ENCODE data around the gene BLNK.
"Not testable (repeated sequence)": the region's sequence is repeated elsewhere in the genome, so short reads cannot be mapped to it uniquely, and the experiment has no call there.

The BLNK gene

GRCh38 chr10:96208271-96208670, 63.1 kb downstream of the BLNK start:
- no peak overlapping the region for H3K27ac Mint-ChIP-seq
- H3K9me3 Mint-ChIP-seq = no peaks in the 10 kb centered on the region

DNA sequence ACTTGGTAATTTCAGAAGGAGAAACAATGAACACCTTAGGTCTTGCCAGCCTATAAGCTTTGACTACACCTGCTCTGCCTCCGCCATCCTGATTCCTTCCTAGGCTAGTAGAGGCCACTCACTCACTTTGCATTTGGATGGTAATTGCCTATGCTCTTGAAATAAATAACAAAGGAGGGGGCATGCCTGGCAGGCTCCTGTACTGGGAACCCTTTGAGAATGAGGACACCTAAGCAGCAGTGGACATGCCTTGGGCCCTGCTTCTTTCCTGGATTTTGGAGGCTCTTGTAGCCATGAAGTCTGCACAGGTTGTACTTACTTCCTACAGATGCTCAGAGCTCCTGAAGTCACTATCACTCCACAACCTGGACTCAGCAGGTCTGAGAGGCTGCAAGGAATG, 65.8 kb downstream of the BLNK start:
- Mint-ChIP-seq H3K4me3 (no peak overlapping the region), H3K27ac (no peak overlapping the region), H3K9me3 (no peaks in the 10 kb centered on the region), H3K27me3 (no peaks in the 10 kb centered on the region), H3K36me3 (ENCODE audit: low read depth) (no peaks in the 10 kb centered on the region), H3K4me1 (no peaks in the 10 kb centered on the region)
- DNase-seq = no peak
- ATAC-seq = no peak

More at GRCh38 chr10:96208271-96208670, 63.1 kb downstream of the BLNK start:
- Mint-ChIP-seq H3K4me1 (no peaks in the 10 kb centered on the region), H3K36me3 (ENCODE audit: low read depth) (no peaks in the 10 kb centered on the region), H3K27me3 (no peaks in the 10 kb centered on the region), H3K4me3 (no peak overlapping the region)
- ATAC-seq (no peak), DNase-seq (no peak)

- no peaks in the 10 kb centered on the region for H3K4me1 Mint-ChIP-seq
- H3K36me3 Mint-ChIP-seq (ENCODE audit: low read depth) = no peaks in the 10 kb centered on the region
- no peak overlapping the region for H3K4me3 Mint-ChIP-seq
- DNase-seq (no peak), ATAC-seq (no peak)
- no peaks in the 10 kb centered on the region for H3K9me3 Mint-ChIP-seq
- no peak overlapping the region for H3K27ac Mint-ChIP-seq
- peaks cover 2% of the 10 kb centered on the region for H3K27me3 Mint-ChIP-seq
Measured at GRCh38 chr10:96201525-96201924, 69.8 kb downstream of the BLNK start.

DNA sequence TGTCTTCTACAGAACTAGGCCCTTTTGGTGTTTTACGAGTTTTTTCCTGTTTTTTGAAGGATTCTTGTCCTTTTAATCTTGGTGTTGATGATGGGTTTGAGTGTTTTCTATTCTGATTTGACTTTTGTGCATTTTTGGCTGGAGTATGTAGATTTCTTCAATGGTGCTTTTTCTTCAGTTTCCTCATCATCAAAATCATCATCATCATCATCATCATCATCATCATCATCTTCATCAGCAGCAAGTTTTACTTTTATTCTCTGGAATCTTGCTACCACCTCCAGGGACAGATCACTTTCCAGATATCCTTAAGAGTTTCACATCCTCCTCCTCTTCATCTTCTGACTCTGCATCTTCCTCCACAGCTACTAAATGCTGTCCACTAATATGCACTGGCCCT, 81.9 kb downstream of the BLNK start:
- peaks cover 11% of the 10 kb centered on the region for H3K36me3 Mint-ChIP-seq (ENCODE audit: low read depth)
- not testable (repeated sequence) for H3K9me3 Mint-ChIP-seq, H3K4me1 Mint-ChIP-seq, H3K27me3 Mint-ChIP-seq, ATAC-seq, H3K27ac Mint-ChIP-seq, H3K4me3 Mint-ChIP-seq, DNase-seq

GRCh38 chr10:96188916-96189315, 82.5 kb downstream of the BLNK start:
- Mint-ChIP-seq H3K9me3 (peaks cover 11% of the 10 kb centered on the region), H3K36me3 (ENCODE audit: low read depth) (peaks cover 9% of the 10 kb centered on the region), H3K4me3 (no peak overlapping the region), H3K27ac (no peak overlapping the region), H3K4me1 (no peaks in the 10 kb centered on the region), H3K27me3 (peaks cover 12% of the 10 kb centered on the region)
- ATAC-seq = no peak
- no peak for DNase-seq

DNA sequence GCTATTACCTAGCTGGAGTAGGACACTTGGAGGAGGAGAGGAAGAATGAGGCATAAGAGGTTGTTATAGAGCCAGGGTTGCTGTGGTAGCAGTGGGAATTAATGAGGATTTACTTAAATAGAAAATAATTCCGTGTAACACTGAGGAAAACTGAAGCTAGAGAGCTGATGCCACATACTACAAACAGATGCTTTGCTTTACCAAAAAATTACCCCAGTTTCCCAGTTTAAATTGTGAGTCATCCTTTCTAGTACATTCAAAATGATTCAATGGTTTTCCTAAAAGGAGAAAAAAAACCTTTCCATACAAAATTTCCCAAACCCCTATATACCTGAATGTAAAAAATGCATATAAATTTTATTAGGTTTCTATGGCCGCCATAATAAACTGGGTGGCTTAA, 82.9 kb downstream of the BLNK start:
- Mint-ChIP-seq H3K36me3 (ENCODE audit: low read depth) (peaks cover 9% of the 10 kb centered on the region), H3K4me1 (no peaks in the 10 kb centered on the region), H3K4me3 (no peak overlapping the region), H3K27ac (no peak overlapping the region), H3K9me3 (peaks cover 13% of the 10 kb centered on the region), H3K27me3 (peaks cover 16% of the 10 kb centered on the region)
- DNase-seq = no peak
- ATAC-seq = no peak

DNA sequence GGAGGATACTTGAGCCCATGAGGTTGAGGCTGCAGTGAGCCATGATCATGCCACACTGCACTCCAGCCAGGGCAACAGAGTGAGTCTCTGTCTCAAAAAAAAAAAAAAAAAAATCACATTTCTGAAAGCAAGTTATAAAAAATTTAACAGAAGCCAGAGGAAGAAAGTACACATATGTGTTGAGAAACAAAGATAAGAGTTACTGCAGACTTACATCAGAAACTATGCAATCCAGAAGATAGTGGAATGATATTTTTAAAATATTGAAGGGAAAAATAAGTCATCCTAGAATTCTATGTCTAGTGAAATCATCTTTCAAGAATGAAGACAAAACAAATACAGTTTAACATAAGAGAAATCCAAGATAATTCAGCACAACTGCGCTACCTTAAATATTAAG, 94.4 kb downstream of the BLNK start:
- ATAC-seq = no peak
- Mint-ChIP-seq H3K36me3 (ENCODE audit: low read depth) (peaks cover 2% of the 10 kb centered on the region), H3K9me3 (peaks cover 53% of the 10 kb centered on the region), H3K27me3 (peaks cover 6% of the 10 kb centered on the region), H3K27ac (no peak overlapping the region), H3K4me1 (no peaks in the 10 kb centered on the region), H3K4me3 (no peak overlapping the region)
- no peak for DNase-seq

DNA sequence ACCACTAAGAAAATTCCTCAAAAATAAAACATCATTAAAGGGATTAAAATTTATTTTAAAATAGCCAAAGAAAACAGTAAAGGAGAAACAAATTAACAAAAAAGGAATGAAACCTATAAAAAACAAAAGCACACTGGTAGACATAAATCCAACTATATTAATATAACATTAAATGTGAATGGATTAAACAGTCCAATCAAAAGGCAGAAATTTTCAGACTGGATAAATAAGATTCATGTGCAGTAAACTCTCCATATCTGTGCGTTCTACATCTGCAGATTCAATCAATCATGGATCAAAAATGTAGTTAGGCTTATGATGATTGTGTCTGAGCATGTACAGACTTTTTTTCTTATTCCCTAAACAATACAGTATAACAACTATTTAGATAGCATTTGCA, 98.7 kb downstream of the BLNK start:
- no peak for DNase-seq
- no peak for ATAC-seq
- Mint-ChIP-seq H3K9me3 (peaks cover 73% of the 10 kb centered on the region), H3K27me3 (peaks cover 2% of the 10 kb centered on the region), H3K36me3 (ENCODE audit: low read depth) (peaks cover 5% of the 10 kb centered on the region), H3K4me1 (no peaks in the 10 kb centered on the region), H3K4me3 (no peak overlapping the region), H3K27ac (no peak overlapping the region)

- ATAC-seq = no peak
Measured at GRCh38 chr10:96170230-96170629, 101.1 kb downstream of the BLNK start.

GRCh38 chr10:96168546-96168945, 102.8 kb downstream of the BLNK start:
- H3K27ac Mint-ChIP-seq = no peak overlapping the region
- H3K9me3 Mint-ChIP-seq = peaks cover 70% of the 10 kb centered on the region
- H3K36me3 Mint-ChIP-seq (ENCODE audit: low read depth) = peaks cover 19% of the 10 kb centered on the region
- H3K4me1 Mint-ChIP-seq = no peaks in the 10 kb centered on the region
- no peak overlapping the region for H3K4me3 Mint-ChIP-seq
- no peak for DNase-seq
- ATAC-seq = no peak
- H3K27me3 Mint-ChIP-seq = no peaks in the 10 kb centered on the region

More at GRCh38 chr10:96170230-96170629, 101.1 kb downstream of the BLNK start:
- DNase-seq = no peak
- H3K27me3 Mint-ChIP-seq = no peaks in the 10 kb centered on the region
- no peak overlapping the region for H3K27ac Mint-ChIP-seq
- peaks cover 10% of the 10 kb centered on the region for H3K36me3 Mint-ChIP-seq (ENCODE audit: low read depth)
- no peak overlapping the region for H3K4me3 Mint-ChIP-seq
- peaks cover 72% of the 10 kb centered on the region for H3K9me3 Mint-ChIP-seq
- H3K4me1 Mint-ChIP-seq = no peaks in the 10 kb centered on the region

DNA sequence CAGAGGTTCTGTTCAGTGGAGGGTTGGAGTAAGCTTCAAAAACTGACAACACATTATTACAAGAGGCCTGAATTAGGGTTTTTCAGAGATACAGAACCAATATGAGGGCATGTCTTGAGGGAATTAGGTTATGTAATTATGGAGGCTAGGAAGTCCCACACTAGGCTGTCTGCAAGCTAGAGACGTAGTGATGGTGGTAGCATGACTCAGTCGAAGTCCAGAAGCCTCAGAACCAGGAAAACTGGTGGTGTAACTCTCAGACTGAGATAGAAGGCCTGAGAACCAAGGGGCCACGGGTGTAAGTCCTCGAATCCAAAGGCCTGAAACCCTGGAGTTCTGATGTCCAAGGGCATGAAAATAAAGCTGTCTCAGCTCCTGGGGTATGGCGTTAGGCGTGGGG, 105.6 kb downstream of the BLNK start:
- H3K9me3 Mint-ChIP-seq = peaks cover 56% of the 10 kb centered on the region
- no peaks in the 10 kb centered on the region for H3K27me3 Mint-ChIP-seq
- ATAC-seq = no peak
- no peak overlapping the region for H3K27ac Mint-ChIP-seq
- H3K4me1 Mint-ChIP-seq = no peaks in the 10 kb centered on the region
- DNase-seq = no peak
- no peak overlapping the region for H3K4me3 Mint-ChIP-seq
- H3K36me3 Mint-ChIP-seq (ENCODE audit: low read depth) = peaks cover 24% of the 10 kb centered on the region

- Mint-ChIP-seq H3K27ac (no peak overlapping the region), H3K4me1 (peaks cover 15% of the 10 kb centered on the region), H3K9me3 (peaks cover 9% of the 10 kb centered on the region), H3K4me3 (no peak overlapping the region), H3K36me3 (ENCODE audit: low read depth) (peaks cover 65% of the 10 kb centered on the region), H3K27me3 (no peaks in the 10 kb centered on the region)
- no peak for ATAC-seq
- DNase-seq = no peak
Measured at GRCh38 chr10:96153070-96153469, 118.3 kb downstream of the BLNK start.

DNA sequence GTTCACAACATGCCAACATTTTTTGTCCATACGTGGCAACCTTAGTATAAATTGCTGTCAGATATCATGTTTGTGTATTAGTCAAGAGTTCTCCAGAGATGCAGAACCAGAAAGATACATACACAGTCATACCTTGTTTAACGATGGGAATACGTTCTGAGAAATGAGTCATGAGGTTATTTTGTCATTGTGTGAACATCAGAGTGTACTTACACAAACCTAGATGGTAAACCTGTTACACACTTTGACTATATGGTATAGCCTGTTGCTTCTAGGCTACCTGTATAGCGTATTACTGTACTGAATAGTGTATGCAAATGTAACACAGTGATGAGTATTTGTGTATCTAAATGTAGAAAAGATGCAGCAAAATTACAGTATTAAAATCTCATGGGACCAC, 118.9 kb downstream of the BLNK start:
- H3K36me3 Mint-ChIP-seq (ENCODE audit: low read depth) = peaks cover 65% of the 10 kb centered on the region
- ATAC-seq = no peak
- no peak overlapping the region for H3K4me3 Mint-ChIP-seq
- no peaks in the 10 kb centered on the region for H3K27me3 Mint-ChIP-seq
- H3K27ac Mint-ChIP-seq = no peak overlapping the region
- H3K9me3 Mint-ChIP-seq = peaks cover 5% of the 10 kb centered on the region
- no peak for DNase-seq
- peaks cover 15% of the 10 kb centered on the region for H3K4me1 Mint-ChIP-seq
